GM10266 (cell line): ENCODE data around the gene JMJD8.
A peak's percentile ranks its signal among the peaks of the same experiment; 100 is the strongest.

ENCODE experiments used
- DNase-seq: peaks from one replicate; pipeline ENCODE4 v3.0.0; 2012; ENCODE audit errors: extremely low spot score
- CTCF ChIP-seq: IDR thresholded peaks from 2 replicates; pipeline ENCODE4 v1.5.1; 2012; ENCODE audit warnings: mild to moderate bottlenecking, low read depth; ENCODE audit not compliant: control insufficient read depth, insufficient read depth; ENCODE audit errors: missing control alignments

JMJD8 gene

GRCh38 chr16:720447-720989 lies 36.4 kb upstream of the JMJD8 start:
- DNase-seq = peak; percentile 87
- TF ChIP-seq CTCF = peak; percentile 50

GRCh38 chr16:719815-720446 lies 35.8 kb upstream of the JMJD8 start:
- DNase-seq = no peak
- TF ChIP-seq CTCF = peak; percentile 37

- TF ChIP-seq CTCF = no peak
Observed at GRCh38 chr16:718922-719321, 34.8 kb upstream of the JMJD8 start.

GRCh38 chr16:718389-718788 lies 34.3 kb upstream of the JMJD8 start:
- no peak for DNase-seq
- TF ChIP-seq CTCF = no peak

More at GRCh38 chr16:718922-719321, 34.8 kb upstream of the JMJD8 start:
- DNase-seq = no peak

GRCh38 chr16:717450-718245 lies 33.5 kb upstream of the JMJD8 start:
- no peak for TF ChIP-seq CTCF
- no peak for DNase-seq

GRCh38 chr16:716768-717325 lies 32.7 kb upstream of the JMJD8 start:
- no peak for TF ChIP-seq CTCF
- no peak for DNase-seq
